Upper lobe of left lung (tissue), 4 donors: ENCODE measurements around the gene BCL7A.

Experiments
- POLR2A ChIP-seq, 4 donors: fragments of 450-650 bp; IDR thresholded peaks; one replicate each; pipeline ENCODE4 v1.5.1; 2016 to 2017; ENCODE audit warnings: antibody characterized with exemption in 4 of 4, mild to moderate bottlenecking in 2 of 4
- POLR2AphosphoS5 ChIP-seq, 2 donors: sonication (generic); formaldehyde crosslinking; IDR thresholded peaks; one replicate each; pipeline ENCODE4 v1.5.1; 2017; ENCODE audit warnings: antibody characterized with exemption in 2 of 2
- TF ChIP-seq, protein P1 (sequence below), 6 experiments: fragments of 450-650 bp in 4 of 6; fragments of 200-600 bp in 2 of 6; sonication (generic) in 2 of 6; IDR thresholded peaks; one replicate each; pipeline ENCODE4 v1.5.1; 2016 to 2019; ENCODE audit warnings: antibody characterized with exemption in 6 of 6

DNA sequence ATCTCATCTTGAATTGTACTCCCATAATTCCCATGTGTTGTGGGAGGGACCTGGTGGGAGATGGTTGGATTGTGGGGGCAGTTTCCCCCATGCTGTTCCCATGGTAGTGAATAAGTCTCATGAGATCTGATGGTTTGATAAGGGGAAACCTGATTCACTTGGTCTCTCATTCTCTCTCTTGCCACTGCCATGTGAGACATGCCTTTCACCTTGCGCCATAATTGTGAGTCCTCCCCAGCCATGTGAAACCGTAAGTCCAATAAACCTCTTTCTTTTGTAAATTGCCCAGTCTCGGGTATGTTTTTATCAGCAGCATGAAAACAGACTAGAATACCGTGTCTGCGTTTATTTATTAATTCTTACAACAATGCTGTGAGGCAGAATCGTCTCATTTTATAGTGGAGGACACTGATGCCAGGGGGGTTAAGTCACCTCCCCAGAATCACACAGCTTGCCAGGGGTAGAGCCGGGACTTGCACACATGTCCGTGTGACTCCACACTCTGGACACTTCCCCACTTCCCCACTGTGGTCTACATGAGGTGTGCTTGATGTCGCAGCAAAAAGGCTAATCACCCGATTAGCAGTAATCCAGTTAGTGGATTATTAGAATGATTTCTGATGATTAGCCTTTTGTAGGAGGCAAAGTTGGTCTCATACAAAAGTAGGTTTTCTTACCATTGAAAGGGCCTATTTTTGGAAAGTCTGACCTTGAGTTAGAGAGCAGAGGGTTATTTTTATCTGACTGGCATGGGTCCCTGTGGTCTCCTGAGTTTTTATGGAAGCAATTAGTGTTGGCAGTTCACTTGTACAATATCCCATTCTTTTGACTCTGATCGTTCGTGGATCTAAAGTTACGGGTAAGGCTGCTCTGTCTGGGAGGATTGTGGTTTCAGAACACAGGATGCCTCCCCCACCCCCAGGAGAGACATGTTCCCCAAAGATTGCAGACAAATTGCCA lies 47.4 kb upstream of the BCL7A start:
- TF ChIP-seq, protein P1, sequence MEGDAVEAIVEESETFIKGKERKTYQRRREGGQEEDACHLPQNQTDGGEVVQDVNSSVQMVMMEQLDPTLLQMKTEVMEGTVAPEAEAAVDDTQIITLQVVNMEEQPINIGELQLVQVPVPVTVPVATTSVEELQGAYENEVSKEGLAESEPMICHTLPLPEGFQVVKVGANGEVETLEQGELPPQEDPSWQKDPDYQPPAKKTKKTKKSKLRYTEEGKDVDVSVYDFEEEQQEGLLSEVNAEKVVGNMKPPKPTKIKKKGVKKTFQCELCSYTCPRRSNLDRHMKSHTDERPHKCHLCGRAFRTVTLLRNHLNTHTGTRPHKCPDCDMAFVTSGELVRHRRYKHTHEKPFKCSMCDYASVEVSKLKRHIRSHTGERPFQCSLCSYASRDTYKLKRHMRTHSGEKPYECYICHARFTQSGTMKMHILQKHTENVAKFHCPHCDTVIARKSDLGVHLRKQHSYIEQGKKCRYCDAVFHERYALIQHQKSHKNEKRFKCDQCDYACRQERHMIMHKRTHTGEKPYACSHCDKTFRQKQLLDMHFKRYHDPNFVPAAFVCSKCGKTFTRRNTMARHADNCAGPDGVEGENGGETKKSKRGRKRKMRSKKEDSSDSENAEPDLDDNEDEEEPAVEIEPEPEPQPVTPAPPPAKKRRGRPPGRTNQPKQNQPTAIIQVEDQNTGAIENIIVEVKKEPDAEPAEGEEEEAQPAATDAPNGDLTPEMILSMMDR (IDR thresholded peaks at IDR 0.05): no peak
- no peak for TF ChIP-seq POLR2AphosphoS5 (IDR thresholded peaks at IDR 0.05)
- TF ChIP-seq POLR2A (IDR thresholded peaks at IDR 0.05): no peak
